Measurements from ENCODE around the gene STMP1.
"Not testable (repeated sequence)": the region's sequence is repeated elsewhere in the genome, so short reads cannot be mapped to it uniquely, and the experiment has no call there.

Gene STMP1

GRCh38 chr7:135665042-135665441 is 2.7 kb downstream of the STMP1 start:
- DNase-seq, result no peak

- no peak for DNase-seq
Measured at GRCh38 chr7:135666156-135666555, 3.8 kb downstream of the STMP1 start.

- DNase-seq, result no peak
Measured at GRCh38 chr7:135666846-135667245, 4.5 kb downstream of the STMP1 start.

GRCh38 chr7:135667626-135668025 is 5.3 kb downstream of the STMP1 start:
- DNase-seq, result not testable (repeated sequence)

GRCh38 chr7:135668852-135669395 is 6.6 kb downstream of the STMP1 start:
- not testable (repeated sequence) for DNase-seq

GRCh38 chr7:135669774-135670173 is 7.5 kb downstream of the STMP1 start:
- no peak for DNase-seq

- DNase-seq, result no peak
Measured at GRCh38 chr7:135670179-135670578, 7.9 kb downstream of the STMP1 start.

GRCh38 chr7:135672560-135673359 is 10.4 kb downstream of the STMP1 start:
- DNase-seq, result peak in 1 of 2 experiments; percentile 16

GRCh38 chr7:135673360-135673706 is 11.0 kb downstream of the STMP1 start:
- DNase-seq, result no peak

- DNase-seq, result no peak
Measured at GRCh38 chr7:135678612-135679575, 16.6 kb downstream of the STMP1 start.

GRCh38 chr7:135681762-135682161 is 19.4 kb downstream of the STMP1 start:
- DNase-seq, result no peak

- DNase-seq, result no peak
Measured at GRCh38 chr7:135682191-135682590, 19.9 kb downstream of the STMP1 start.

GRCh38 chr7:135683609-135684008 is 21.3 kb downstream of the STMP1 start:
- DNase-seq, result no peak

- no peak for DNase-seq
Measured at GRCh38 chr7:135684136-135684535, 21.8 kb downstream of the STMP1 start.

- no peak for DNase-seq
Measured at GRCh38 chr7:135684699-135685098, 22.4 kb downstream of the STMP1 start.

- DNase-seq, result no peak
Measured at GRCh38 chr7:135685306-135686084, 23.2 kb downstream of the STMP1 start.

- no peak for DNase-seq
Measured at GRCh38 chr7:135687466-135687865, 25.2 kb downstream of the STMP1 start.

- DNase-seq, result no peak
Measured at GRCh38 chr7:135690566-135690965, 28.3 kb downstream of the STMP1 start.

GRCh38 chr7:135692055-135692454 is 29.7 kb downstream of the STMP1 start:
- no peak for DNase-seq

- not testable (repeated sequence) for DNase-seq
Measured at GRCh38 chr7:135692606-135693005, 30.3 kb downstream of the STMP1 start.

GRCh38 chr7:135693558-135693957 is 31.2 kb downstream of the STMP1 start:
- DNase-seq, result no peak

- no peak for DNase-seq
Measured at GRCh38 chr7:135697276-135698049, 35.1 kb downstream of the STMP1 start.
